ENCODE data around the gene SLC5A2.

Gene SLC5A2

DNA sequence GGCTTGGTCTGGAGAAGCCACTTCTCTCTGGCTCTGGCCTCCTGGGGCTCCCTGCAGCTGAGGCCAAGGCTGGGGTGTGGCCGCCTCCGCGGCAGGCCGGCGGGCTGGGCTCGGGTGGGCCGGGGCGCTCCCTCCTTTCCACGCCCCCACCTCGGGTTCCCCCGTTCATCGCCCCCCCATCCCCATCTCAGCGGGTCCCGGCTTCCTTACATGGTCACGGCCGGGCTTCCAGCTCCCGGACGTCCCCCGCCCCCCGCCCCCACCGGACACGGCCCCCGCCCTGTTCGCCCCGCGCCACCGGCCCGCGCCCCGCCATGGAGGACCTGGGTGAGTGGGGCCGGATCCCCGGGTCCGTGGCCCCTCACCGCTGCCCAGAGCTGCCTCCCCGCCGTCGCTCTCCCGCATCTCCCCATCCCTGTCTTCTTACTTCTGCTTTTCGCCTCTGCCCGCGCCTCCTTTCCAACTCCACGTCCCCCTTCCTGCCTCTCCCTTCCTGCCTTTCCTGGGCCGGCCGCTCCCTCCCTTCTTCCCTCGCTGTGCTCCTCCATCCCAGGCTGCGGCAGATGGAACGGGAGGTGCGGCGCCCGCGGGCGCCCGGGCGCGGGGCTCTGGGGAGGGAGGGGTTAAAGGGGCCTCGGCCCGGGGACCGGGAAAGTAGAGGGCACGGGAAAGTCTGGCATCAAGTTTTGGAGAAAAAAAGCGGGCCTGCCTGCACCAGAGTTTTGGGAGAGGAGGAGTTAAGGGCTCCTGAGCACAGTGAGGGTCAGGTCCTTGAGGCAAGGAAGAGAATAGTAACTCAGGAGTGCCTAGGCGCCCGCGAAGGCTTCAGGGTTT lies 10.8 kb upstream of the SLC5A2 start, which contains the start of gene TGFB1I1:
TGFB1I1 (plus strand) TSS at position 278 of the 834 bp plus-strand sequence; CDS start at position 315, 37 bp downstream.
- H3K4me3 ChIP-seq (ENCODE audit: low read depth, low read length), result peak within 1 kb of the TSS; percentile 72
- peaks cover 7% of the 10 kb centered on the region for H3K4me1 ChIP-seq (ENCODE audit: control insufficient read depth, insufficient read depth, low read length)
- peaks cover 8% of the 10 kb centered on the region; the same call in 1 of the 2 replicates for H3K36me3 ChIP-seq (ENCODE audit: control insufficient read depth, insufficient read depth, low read length)
- no peak within 1 kb of the TSS for H3K27ac ChIP-seq (ENCODE audit: low read depth, low read length)
- no peaks in the 10 kb centered on the region for H3K9me3 ChIP-seq (ENCODE audit: control insufficient read depth, insufficient read depth, low read length)
- H3K27me3 ChIP-seq (ENCODE audit: control insufficient read depth, insufficient read depth, low read length), result peaks cover 35% of the 10 kb centered on the region
- H3K9ac ChIP-seq (ENCODE audit: low read depth, low read length), result 0 out of 2 replicates have a peak within 1 kb of the TSS, but pooled peaks have one; percentile 23

DNA sequence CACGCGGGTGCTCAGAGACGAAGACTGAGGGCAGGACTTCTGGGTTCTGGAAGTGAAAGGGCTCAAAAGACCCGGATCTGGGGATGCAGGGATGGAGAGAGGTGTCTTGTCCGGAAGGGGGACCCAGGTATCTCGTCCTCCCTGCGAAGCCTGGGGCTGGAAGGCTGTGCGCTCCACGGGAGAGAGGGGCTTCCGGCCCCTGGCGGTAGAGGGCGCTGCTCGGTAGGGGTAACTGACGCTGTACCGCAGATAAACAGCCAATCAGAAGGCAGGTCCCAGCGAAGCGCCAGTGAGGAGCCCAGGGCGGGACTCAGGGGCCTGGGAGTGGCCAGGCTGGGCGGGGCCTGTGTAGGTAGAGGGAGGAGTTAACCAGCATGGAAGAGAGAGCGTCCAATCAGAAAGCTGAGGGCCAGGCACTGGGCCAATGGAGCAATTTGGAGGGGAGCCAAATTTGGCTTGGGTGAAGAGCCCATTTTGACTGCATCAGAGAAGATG lies 10.2 kb upstream of the SLC5A2 start:
- Histone ChIP-seq H3K27ac (ENCODE audit: low read depth, low read length) (no peak overlapping the region), H3K36me3 (ENCODE audit: control insufficient read depth, insufficient read depth, low read length) (peaks cover 6% of the 10 kb centered on the region; the same call in 1 of the 2 replicates), H3K4me1 (ENCODE audit: control insufficient read depth, insufficient read depth, low read length) (peaks cover 7% of the 10 kb centered on the region), H3K27me3 (ENCODE audit: control insufficient read depth, insufficient read depth, low read length) (peaks cover 35% of the 10 kb centered on the region), H3K4me3 (ENCODE audit: low read depth, low read length) (peak overlapping the region; percentile 72), H3K9ac (ENCODE audit: low read depth, low read length) (no peak overlapping the region), H3K9me3 (ENCODE audit: control insufficient read depth, insufficient read depth, low read length) (no peaks in the 10 kb centered on the region)

- H3K27ac ChIP-seq (ENCODE audit: low read depth, low read length), result no peak overlapping the region
- no peaks in the 10 kb centered on the region for H3K9me3 ChIP-seq (ENCODE audit: control insufficient read depth, insufficient read depth, low read length)
- H3K4me3 ChIP-seq (ENCODE audit: low read depth, low read length), result no peak overlapping the region
- H3K9ac ChIP-seq (ENCODE audit: low read depth, low read length), result no peak overlapping the region
- H3K27me3 ChIP-seq (ENCODE audit: control insufficient read depth, insufficient read depth, low read length), result peaks cover 35% of the 10 kb centered on the region
- H3K4me1 ChIP-seq (ENCODE audit: control insufficient read depth, insufficient read depth, low read length), result peaks cover 7% of the 10 kb centered on the region
- H3K36me3 ChIP-seq (ENCODE audit: control insufficient read depth, insufficient read depth, low read length), result peaks cover 6% of the 10 kb centered on the region; the same call in 1 of the 2 replicates
These were observed 9.5 kb upstream of the SLC5A2 start for GRCh38 chr16:31473264-31473984.

DNA sequence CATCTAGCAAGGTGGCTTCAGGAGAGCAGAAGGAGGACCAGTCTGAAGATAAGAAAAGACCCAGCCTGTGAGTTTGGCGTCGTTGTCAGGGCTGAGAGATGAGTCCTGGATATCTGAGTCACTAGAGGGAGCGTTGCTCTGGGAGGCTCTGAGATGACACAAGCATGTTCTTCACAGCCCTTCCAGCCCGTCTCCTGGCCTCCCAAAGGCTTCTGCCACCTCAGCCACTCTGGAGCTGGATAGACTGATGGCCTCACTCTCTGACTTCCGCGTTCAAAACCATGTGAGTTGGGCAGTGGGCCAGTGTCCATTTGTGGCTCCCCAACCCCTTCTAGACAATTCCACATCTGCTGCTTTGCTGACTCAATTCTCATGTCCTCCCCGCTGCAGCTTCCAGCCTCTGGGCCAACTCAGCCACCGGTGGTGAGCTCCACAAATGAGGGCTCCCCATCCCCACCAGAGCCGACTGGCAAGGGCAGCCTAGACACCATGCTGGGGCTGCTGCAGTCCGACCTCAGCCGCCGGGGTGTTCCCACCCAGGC lies 8.7 kb upstream of the SLC5A2 start:
- Histone ChIP-seq H3K9me3 (ENCODE audit: control insufficient read depth, insufficient read depth, low read length) (no peaks in the 10 kb centered on the region), H3K27ac (ENCODE audit: low read depth, low read length) (no peak overlapping the region), H3K36me3 (ENCODE audit: control insufficient read depth, insufficient read depth, low read length) (peaks cover 6% of the 10 kb centered on the region; the same call in 1 of the 2 replicates), H3K27me3 (ENCODE audit: control insufficient read depth, insufficient read depth, low read length) (peaks cover 35% of the 10 kb centered on the region), H3K4me1 (ENCODE audit: control insufficient read depth, insufficient read depth, low read length) (peaks cover 7% of the 10 kb centered on the region), H3K9ac (ENCODE audit: low read depth, low read length) (no peak overlapping the region), H3K4me3 (ENCODE audit: low read depth, low read length) (no peak overlapping the region)

GRCh38 chr16:31474773-31475738 lies 7.9 kb upstream of the SLC5A2 start:
- Histone ChIP-seq H3K9me3 (ENCODE audit: control insufficient read depth, insufficient read depth, low read length) (no peaks in the 10 kb centered on the region), H3K4me1 (ENCODE audit: control insufficient read depth, insufficient read depth, low read length) (peaks cover 7% of the 10 kb centered on the region), H3K27ac (ENCODE audit: low read depth, low read length) (no peak overlapping the region), H3K9ac (ENCODE audit: low read depth, low read length) (no peak overlapping the region), H3K27me3 (ENCODE audit: control insufficient read depth, insufficient read depth, low read length) (peaks cover 39% of the 10 kb centered on the region), H3K4me3 (ENCODE audit: low read depth, low read length) (no peak overlapping the region), H3K36me3 (ENCODE audit: control insufficient read depth, insufficient read depth, low read length) (peaks cover 6% of the 10 kb centered on the region; the same call in 1 of the 2 replicates)

GRCh38 chr16:31475946-31476302 lies 7.0 kb upstream of the SLC5A2 start:
- Histone ChIP-seq H3K4me3 (ENCODE audit: low read depth, low read length) (peak overlapping the region; percentile 71), H3K4me1 (ENCODE audit: control insufficient read depth, insufficient read depth, low read length) (peaks cover 7% of the 10 kb centered on the region), H3K27me3 (ENCODE audit: control insufficient read depth, insufficient read depth, low read length) (peaks cover 43% of the 10 kb centered on the region), H3K27ac (ENCODE audit: low read depth, low read length) (no peak overlapping the region), H3K9me3 (ENCODE audit: control insufficient read depth, insufficient read depth, low read length) (no peaks in the 10 kb centered on the region), H3K9ac (ENCODE audit: low read depth, low read length) (no peak overlapping the region), H3K36me3 (ENCODE audit: control insufficient read depth, insufficient read depth, low read length) (peaks cover 6% of the 10 kb centered on the region; the same call in 1 of the 2 replicates)

DNA sequence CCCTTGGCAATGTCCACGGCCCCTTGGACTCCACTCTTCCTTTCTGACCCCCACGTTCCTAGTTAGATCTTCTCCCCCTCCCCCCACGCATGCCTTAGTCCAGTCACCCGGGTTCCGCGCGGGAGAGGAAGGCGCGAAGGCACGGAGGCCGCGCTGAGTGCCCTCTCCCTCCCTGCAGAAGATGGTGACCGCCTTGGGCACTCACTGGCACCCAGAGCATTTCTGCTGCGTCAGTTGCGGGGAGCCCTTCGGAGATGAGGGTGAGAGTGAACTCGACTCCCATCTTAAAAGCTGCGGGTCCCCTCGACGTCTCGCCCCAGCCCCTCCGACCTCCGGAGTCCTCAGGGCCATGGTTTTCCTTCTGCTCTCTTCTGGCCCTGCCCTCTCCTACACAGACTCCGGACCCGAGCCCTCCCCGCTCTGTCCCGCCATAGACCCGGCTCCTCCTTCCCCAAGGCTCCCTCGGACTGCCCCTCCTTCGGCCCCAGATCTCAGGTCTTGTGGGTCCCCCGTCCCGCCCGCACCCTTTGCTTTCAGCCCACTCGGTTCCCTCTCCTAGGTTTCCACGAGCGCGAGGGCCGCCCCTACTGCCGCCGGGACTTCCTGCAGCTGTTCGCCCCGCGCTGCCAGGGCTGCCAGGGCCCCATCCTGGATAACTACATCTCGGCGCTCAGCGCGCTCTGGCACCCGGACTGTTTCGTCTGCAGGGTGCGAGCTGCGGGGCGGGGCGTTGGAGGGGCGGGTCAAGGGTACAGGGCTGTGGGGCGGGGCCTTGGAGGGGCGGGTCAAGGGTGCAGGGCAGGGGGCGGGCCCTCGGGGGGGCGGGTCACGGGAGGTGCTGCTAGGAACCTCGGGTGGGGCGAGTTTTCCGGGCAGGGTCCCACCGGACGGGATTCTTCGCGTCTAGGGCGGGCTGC lies 6.4 kb upstream of the SLC5A2 start:
- H3K9ac ChIP-seq (ENCODE audit: low read depth, low read length), result no peak overlapping the region
- peaks cover under 1% of the 10 kb centered on the region; the same call in 1 of the 2 replicates for H3K4me1 ChIP-seq (ENCODE audit: control insufficient read depth, insufficient read depth, low read length)
- H3K4me3 ChIP-seq (ENCODE audit: low read depth, low read length), result peak overlapping the region; percentile 80
- peaks cover 6% of the 10 kb centered on the region; the same call in 1 of the 2 replicates for H3K36me3 ChIP-seq (ENCODE audit: control insufficient read depth, insufficient read depth, low read length)
- H3K9me3 ChIP-seq (ENCODE audit: control insufficient read depth, insufficient read depth, low read length), result no peaks in the 10 kb centered on the region
- H3K27me3 ChIP-seq (ENCODE audit: control insufficient read depth, insufficient read depth, low read length), result peaks cover 44% of the 10 kb centered on the region
- H3K27ac ChIP-seq (ENCODE audit: low read depth, low read length), result no peak overlapping the region

GRCh38 chr16:31477220-31478216 lies 5.4 kb upstream of the SLC5A2 start:
- H3K27me3 ChIP-seq (ENCODE audit: control insufficient read depth, insufficient read depth, low read length), result peaks cover 51% of the 10 kb centered on the region
- no peak overlapping the region for H3K27ac ChIP-seq (ENCODE audit: low read depth, low read length)
- H3K4me3 ChIP-seq (ENCODE audit: low read depth, low read length), result peak overlapping the region; percentile 80
- H3K9me3 ChIP-seq (ENCODE audit: control insufficient read depth, insufficient read depth, low read length), result no peaks in the 10 kb centered on the region
- no peak overlapping the region for H3K9ac ChIP-seq (ENCODE audit: low read depth, low read length)
- H3K4me1 ChIP-seq (ENCODE audit: control insufficient read depth, insufficient read depth, low read length), result no peaks in the 10 kb centered on the region
- peaks cover 6% of the 10 kb centered on the region; the same call in 1 of the 2 replicates for H3K36me3 ChIP-seq (ENCODE audit: control insufficient read depth, insufficient read depth, low read length)

Measured in HUES48 (cell line).